Endothelial cell of umbilical vein (primary cell): ENCODE results near the gene MDFI. TPM values are rescaled to one million over a fixed set of nuclear protein-coding genes. Genes with fewer than 3 reads are reported as not detected.

Source experiments
- BruUV-seq: library from RNA; stranded (reverse); fragments of 400-500 nt; replicated peaks from 2 replicates; lab custom pipeline; 2021; lab: Mats Ljungman, UMichigan
- CTCF ChIA-PET: fragments of 300-600, 350-600 bp; sonication (Branson Sonifier 250); formaldehyde crosslinking; loops from one replicate; lab custom pipeline; 2021; ENCODE audit warnings: antibody characterized with exemption, inconsistent platforms; lab: Charles Lee
- POLR2A ChIA-PET: fragments of 300-600, 350-600 bp; sonication (Branson Sonifier 250); formaldehyde crosslinking; loops from one replicate; lab custom pipeline; 2021; ENCODE audit warnings: antibody characterized with exemption, inconsistent platforms; lab: Charles Lee
- DNase-seq: peaks from one replicate; pipeline ENCODE4 v3.0.0-alpha.2; 2011; ENCODE audit warnings: low read depth, low spot score
- FAIRE-seq: peaks from 2 replicates; lab custom pipeline; 2011; peaks lifted over from hg19 to GRCh38; lab: Jason Lieb, UNC
- H2AFZ ChIP-seq: 2 replicates; pipeline ENCODE4 v1.6.0; 2012; ENCODE audit warnings: low read depth, low read length, control low read depth, inconsistent platforms
- H3K27ac ChIP-seq: 2 replicates; pipeline ENCODE4 v1.5.1; 2011; ENCODE audit warnings: low read depth, mild to moderate bottlenecking, control low read depth, low read length, moderate library complexity; ENCODE audit not compliant: insufficient read depth
- H3K27me3 ChIP-seq, 2 experiments: 2 replicates each; pipeline versions ENCODE4 v1.6.0 to v1.6.1; 2011; ENCODE audit warnings: low read length in 2 of 2, mixed read lengths in 1 of 2; ENCODE audit not compliant: control insufficient read depth in 2 of 2, insufficient read depth in 2 of 2
- H3K36me3 ChIP-seq, 2 experiments: 2 replicates in 1 of 2; 3 replicates in 1 of 2; pipeline ENCODE4 v1.5.1; 2011; ENCODE audit warnings: low read length in 2 of 2, mild to moderate bottlenecking in 1 of 2, moderate library complexity in 1 of 2; ENCODE audit not compliant: control insufficient read depth in 2 of 2, insufficient read depth in 2 of 2; ENCODE audit errors: extremely low read depth in 1 of 2
- H3K4me1 ChIP-seq: 3 replicates; pipeline ENCODE4 v1.5.1; 2011; ENCODE audit warnings: mild to moderate bottlenecking, low read length; ENCODE audit not compliant: control insufficient read depth, insufficient read depth; ENCODE audit errors: extremely low read depth
- H3K4me2 ChIP-seq: 2 replicates; pipeline ENCODE4 v1.6.1; 2011; ENCODE audit warnings: low read length, control low read depth, mixed read lengths; ENCODE audit not compliant: insufficient read depth
- H3K4me3 ChIP-seq, 3 experiments: fragments of 200-600 bp in 1 of 3; sonication (generic), shearing (Covaris generic) in 1 of 3; replicated peaks in 1 of 3; 2 replicates each; pipeline ENCODE4 v1.5.1; 2011 to 2016; ENCODE audit warnings: control low read depth in 3 of 3, low read length in 3 of 3, mild to moderate bottlenecking in 2 of 3, inconsistent platforms in 1 of 3, low read depth in 1 of 3, moderate library complexity in 1 of 3; ENCODE audit not compliant: insufficient read depth in 1 of 3
- H3K79me2 ChIP-seq: 2 replicates; pipeline ENCODE4 v1.6.0; 2012; ENCODE audit warnings: low read length, inconsistent platforms; ENCODE audit not compliant: control insufficient read depth, insufficient read depth
- H3K9ac ChIP-seq: replicated peaks from 2 replicates; pipeline ENCODE3; 2011; ENCODE audit warnings: low read length, control low read depth; ENCODE audit not compliant: insufficient read depth; ENCODE audit errors: extremely low read depth
- H3K9me1 ChIP-seq: replicated peaks from 3 replicates; pipeline ENCODE4 v1.6.0; 2011; ENCODE audit warnings: mild to moderate bottlenecking, low read length; ENCODE audit not compliant: control insufficient read depth, insufficient read depth; ENCODE audit errors: extremely low read depth
- H3K9me3 ChIP-seq: replicated peaks from 2 replicates; pipeline ENCODE4 v1.5.1; 2012; ENCODE audit warnings: low read length, inconsistent platforms; ENCODE audit not compliant: control insufficient read depth, insufficient read depth
- H4K20me1 ChIP-seq: replicated peaks from 2 replicates; pipeline ENCODE3; 2011; ENCODE audit warnings: mild to moderate bottlenecking, low read length; ENCODE audit not compliant: control insufficient read depth, insufficient read depth; ENCODE audit errors: extremely low read depth
- CTCF ChIP-seq, 2 donors: IDR thresholded peaks; 1 replicate in 1 of 2; 2 replicates in 1 of 2; pipeline ENCODE4 v1.5.1; 2011; ENCODE audit warnings: low read length in 2 of 2, mild to moderate bottlenecking in 2 of 2, moderate library complexity in 2 of 2, control low read depth in 1 of 2, inconsistent platforms in 1 of 2, low read depth in 1 of 2; ENCODE audit not compliant: insufficient read depth in 1 of 2; ENCODE audit errors: extremely low read depth in 1 of 2
- EZH2 ChIP-seq: IDR thresholded peaks from 2 replicates; pipeline ENCODE4 v1.6.1; 2012; ENCODE audit warnings: borderline replicate concordance, low read depth, mild to moderate bottlenecking, moderate library complexity, low read length, inconsistent platforms; ENCODE audit not compliant: severe bottlenecking
- FOS ChIP-seq: IDR thresholded peaks from 2 replicates; pipeline ENCODE4 v1.6.1; 2011; ENCODE audit warnings: mild to moderate bottlenecking, low read length, moderate library complexity, borderline replicate concordance; ENCODE audit not compliant: insufficient read depth
- GATA2 ChIP-seq: IDR thresholded peaks from 2 replicates; pipeline ENCODE4 v1.7.0; 2011; ENCODE audit warnings: low read depth, mild to moderate bottlenecking, moderate library complexity, mixed read lengths, low read length; ENCODE audit not compliant: insufficient read length, insufficient read depth
- JUN ChIP-seq: IDR thresholded peaks from 2 replicates; pipeline ENCODE4 v1.6.1; 2011; ENCODE audit warnings: borderline replicate concordance, low read depth; ENCODE audit not compliant: insufficient read length, insufficient read depth
- MAX ChIP-seq: IDR thresholded peaks from 2 replicates; pipeline ENCODE4 v1.6.1; 2011; ENCODE audit not compliant: insufficient read depth, insufficient read length
- MYC ChIP-seq: IDR thresholded peaks from one replicate; pipeline ENCODE4 v1.6.1; 2011; ENCODE audit warnings: mild to moderate bottlenecking, low read depth, low read length
- POLR2A ChIP-seq: IDR thresholded peaks from 2 replicates; pipeline ENCODE4 v1.6.1; 2012; ENCODE audit warnings: low read depth, mild to moderate bottlenecking, control low read depth, low read length
- POLR2AphosphoS5 ChIP-seq: IDR thresholded peaks from 2 replicates; pipeline ENCODE4 v1.6.1; 2012; ENCODE audit warnings: low read depth, mild to moderate bottlenecking, control low read depth, low read length, moderate library complexity; ENCODE audit not compliant: insufficient read depth
- dilution Hi-C: fragments of 300-500 bp; cut with MboI; formaldehyde crosslinking; loops from one replicate; pipeline ENCODE4 v1.15.0; 2019; ENCODE audit warnings: low sequenced_read_pairs; ENCODE audit not compliant: extremely low pct_ligation_motif_present
- intact Hi-C: fragments of 100-400 bp; cut with micrococcal nuclease; formaldehyde crosslinking; loops from one replicate; pipeline ENCODE4 v1.10.0; 2022
- polyA plus RNA-seq, 4 experiments: library from polyadenylated mRNA; depleted of rRNA in 3 of 4; stranded (reverse) in 3 of 4; unstranded in 1 of 4; fragments of >200 nt; gene quantifications; 2 replicates each; pipeline versions ENCODE4 v1.2.1 to v1.2.3, GENCODE V29; 2011 to 2012; ENCODE audit warnings: missing spikeins in 1 of 4
- total RNA-seq: library from RNA; stranded (reverse); gene quantifications from 2 replicates; pipeline ENCODE4 v1.2.3, GENCODE V29; 2021

The MDFI gene
- total and polyA plus RNA-seq, 2 donors (not counting 3 experiments of a cell fraction or from before 2014, with no cell fraction given) = 32.4 to 74.1 TPM

GRCh38 chr6:41589636-41590622 is 48.3 kb upstream of the MDFI start:
- H3K4me1 ChIP-seq = no peaks in the 10 kb centered on the region
- H3K79me2 ChIP-seq = no peaks in the 10 kb centered on the region
- no peak for FAIRE-seq
- no peak for DNase-seq
- dilution Hi-C loops = no loop called here
- H3K4me2 ChIP-seq = no peak overlapping the region
- no peaks in the 10 kb centered on the region for H3K9me3 ChIP-seq
- CTCF ChIA-PET = interaction anchor here (0.7 to 7.9 kb wide), 11 partner anchors 9 to 221 kb away, joined by 3 to 84 read pairs (median 4); no protein-coding TSS in a partner anchor
- H3K9ac ChIP-seq = no peak overlapping the region
- no peaks in the 10 kb centered on the region for H3K27me3 ChIP-seq
- no peaks in the 10 kb centered on the region for H3K9me1 ChIP-seq
- no peak overlapping the region for H3K27ac ChIP-seq
- no peaks in the 10 kb centered on the region for H4K20me1 ChIP-seq
- H2AFZ ChIP-seq = no peak overlapping the region
- POLR2A ChIA-PET = no interaction called here
- H3K36me3 ChIP-seq = peaks cover 0 to 18% of the 10 kb centered on the region in 2 experiments
- TF ChIP-seq JUN = no peak
- TF ChIP-seq POLR2A = no peak
- TF ChIP-seq POLR2AphosphoS5 = no peak
- no peak for TF ChIP-seq MYC
- TF ChIP-seq CTCF (IDR thresholded peaks at IDR 0.05; ENCODE audit: extremely low read depth in 1 of 2, insufficient read depth in 1 of 2, low read depth in 1 of 2, low read length in 2 of 2) = no peak
- TF ChIP-seq GATA2 = no peak
- TF ChIP-seq FOS = no peak
- no peak for TF ChIP-seq MAX
- TF ChIP-seq EZH2 = no peak
- intact Hi-C loops = no loop called here
- H3K4me3 ChIP-seq = no peak overlapping the region
- BruUV-seq = no TSS peak
